IPS-15b (cell line): ENCODE data around the gene PBX3.

Experiments used
- H3K27me3 ChIP-seq: one replicate; pipeline ENCODE4 v1.6.1; 2013; ENCODE audit warnings: low read length; ENCODE audit not compliant: control insufficient read depth, insufficient read depth
- H3K36me3 ChIP-seq: one replicate; pipeline ENCODE4 v1.6.1; 2013; ENCODE audit warnings: low read length; ENCODE audit not compliant: control insufficient read depth, insufficient read depth
- H3K4me1 ChIP-seq: one replicate; pipeline ENCODE4 v1.6.1; 2013; ENCODE audit warnings: mild to moderate bottlenecking, low read length; ENCODE audit not compliant: control insufficient read depth, insufficient read depth
- H3K4me3 ChIP-seq: one replicate; pipeline ENCODE4 v1.5.1; 2013; ENCODE audit warnings: low read depth, low read length
- H3K9ac ChIP-seq: one replicate; pipeline ENCODE4 v1.6.1; 2013; ENCODE audit warnings: low read depth, mild to moderate bottlenecking, low read length
- H3K9me3 ChIP-seq: one replicate; pipeline ENCODE4 v1.6.1; 2013; ENCODE audit warnings: mild to moderate bottlenecking, low read length; ENCODE audit not compliant: control insufficient read depth, insufficient read depth

The PBX3 gene

DNA sequence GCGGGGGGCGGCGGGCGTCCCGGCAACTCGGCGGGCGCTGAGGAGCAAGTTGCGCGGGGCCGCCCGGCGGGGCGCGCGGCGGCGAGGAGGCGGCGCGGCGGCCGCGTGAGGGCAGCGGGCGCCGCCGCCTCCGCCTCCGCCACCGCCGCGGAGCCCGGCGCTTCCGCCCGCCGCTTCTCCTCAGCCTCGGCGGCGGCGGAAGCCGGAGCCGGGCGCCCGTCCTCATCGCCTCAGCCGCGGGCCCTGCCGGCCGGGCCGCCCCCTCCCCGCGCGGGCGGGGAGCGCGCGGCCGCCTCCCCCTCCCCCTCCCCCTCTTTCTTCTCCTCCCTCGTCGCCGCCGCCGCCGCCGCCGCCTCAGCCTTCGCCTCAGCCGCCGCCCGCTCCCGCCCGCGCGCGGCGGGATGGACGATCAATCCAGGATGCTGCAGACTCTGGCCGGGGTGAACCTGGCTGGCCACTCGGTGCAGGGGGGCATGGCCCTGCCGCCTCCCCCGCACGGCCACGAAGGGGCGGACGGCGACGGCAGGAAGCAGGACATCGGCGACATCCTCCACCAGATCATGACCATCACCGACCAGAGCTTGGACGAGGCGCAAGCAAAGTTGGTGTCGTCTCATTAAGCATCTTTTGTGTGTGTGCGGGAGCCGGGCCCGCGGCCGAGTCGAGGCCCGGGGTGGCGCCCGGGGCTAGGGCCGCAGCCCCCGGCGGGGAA lies at the start of gene PBX3:
Gene PBX3 (plus strand): TSS at position 321 of the 712 bp plus-strand sequence.
- peak within 1 kb of the TSS; percentile 65 for H3K9ac ChIP-seq

DNA sequence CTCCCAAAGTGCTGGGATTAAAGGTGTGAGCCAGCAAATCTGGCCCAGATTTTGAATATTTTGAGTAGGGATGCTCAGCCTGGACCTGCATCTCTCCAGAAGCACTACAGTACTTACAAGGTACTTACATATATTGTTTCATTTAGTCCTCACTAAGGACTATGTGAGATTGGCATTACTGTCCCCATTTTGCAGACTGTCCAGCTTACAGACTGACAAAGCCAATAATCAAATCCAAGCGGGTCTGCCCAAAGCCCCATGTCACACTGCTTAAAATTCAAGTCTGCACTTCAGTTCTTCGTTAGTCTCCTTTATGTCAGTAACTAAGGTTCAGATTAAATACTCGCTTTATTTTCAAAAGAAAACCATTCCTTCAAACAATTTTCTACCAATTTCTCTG lies 47.3 kb upstream of the PBX3 start:
- Histone ChIP-seq H3K9ac (no peak overlapping the region), H3K4me1 (peaks cover 14% of the 10 kb centered on the region), H3K36me3 (no peaks in the 10 kb centered on the region), H3K9me3 (no peaks in the 10 kb centered on the region), H3K4me3 (no peak overlapping the region), H3K27me3 (no peaks in the 10 kb centered on the region)

More for the DNA sequence above, at the start of gene PBX3:
- Histone ChIP-seq H3K4me3 (peak within 1 kb of the TSS; percentile 72), H3K36me3 (no peaks in the 10 kb centered on the region), H3K4me1 (peaks cover 19% of the 10 kb centered on the region), H3K9me3 (no peaks in the 10 kb centered on the region), H3K27me3 (peaks cover 4% of the 10 kb centered on the region)

DNA sequence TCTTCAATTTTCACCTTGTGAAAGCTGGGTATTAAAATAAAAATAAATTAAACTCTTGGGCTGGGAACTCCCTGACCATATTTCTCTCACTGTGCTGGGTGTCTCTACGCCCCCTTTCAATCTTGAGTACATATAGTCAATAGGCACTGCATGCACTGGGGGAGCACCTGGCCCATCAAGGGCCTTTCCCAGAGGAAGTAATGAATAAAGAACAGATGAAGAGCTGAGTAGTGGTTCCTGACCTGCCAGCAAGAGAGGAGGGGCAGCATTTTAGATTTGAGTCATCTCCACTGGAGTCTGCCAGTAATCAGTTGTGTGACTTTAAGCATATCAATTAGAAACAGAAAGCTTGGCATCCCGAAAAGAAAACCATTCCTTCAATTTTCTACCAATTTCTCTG lies 46.4 kb upstream of the PBX3 start:
- H3K9ac ChIP-seq: no peak overlapping the region
- H3K4me1 ChIP-seq: peaks cover 13% of the 10 kb centered on the region
- H3K9me3 ChIP-seq: no peaks in the 10 kb centered on the region
- no peaks in the 10 kb centered on the region for H3K36me3 ChIP-seq
- H3K27me3 ChIP-seq: no peaks in the 10 kb centered on the region
- no peak overlapping the region for H3K4me3 ChIP-seq

DNA sequence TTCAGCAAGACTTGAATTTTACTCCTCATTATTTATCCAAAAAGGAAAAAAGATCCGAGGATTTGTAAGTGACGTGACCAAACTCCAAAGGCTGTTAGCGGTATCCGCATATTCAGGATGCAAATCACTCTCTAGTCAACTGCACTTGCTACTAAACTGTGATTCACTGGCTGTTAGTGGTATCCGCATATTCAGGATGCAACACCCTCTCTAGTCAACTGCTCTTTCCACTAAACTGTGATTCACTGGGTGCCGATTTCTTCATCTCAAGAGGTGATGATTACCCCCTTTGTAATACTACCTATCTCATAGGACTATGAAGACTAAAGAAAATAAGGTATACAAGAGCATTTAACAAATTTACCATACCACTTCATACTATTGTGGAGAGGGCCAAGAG lies 45.8 kb upstream of the PBX3 start:
- Histone ChIP-seq H3K4me1 (peaks cover 16% of the 10 kb centered on the region), H3K9me3 (no peaks in the 10 kb centered on the region), H3K36me3 (no peaks in the 10 kb centered on the region), H3K4me3 (no peak overlapping the region), H3K27me3 (no peaks in the 10 kb centered on the region), H3K9ac (no peak overlapping the region)

GRCh38 chr9:125703662-125704061 lies 43.5 kb upstream of the PBX3 start:
- Histone ChIP-seq H3K4me3 (no peak overlapping the region), H3K27me3 (no peaks in the 10 kb centered on the region), H3K4me1 (peaks cover 20% of the 10 kb centered on the region), H3K9ac (no peak overlapping the region), H3K36me3 (no peaks in the 10 kb centered on the region), H3K9me3 (no peaks in the 10 kb centered on the region)

DNA sequence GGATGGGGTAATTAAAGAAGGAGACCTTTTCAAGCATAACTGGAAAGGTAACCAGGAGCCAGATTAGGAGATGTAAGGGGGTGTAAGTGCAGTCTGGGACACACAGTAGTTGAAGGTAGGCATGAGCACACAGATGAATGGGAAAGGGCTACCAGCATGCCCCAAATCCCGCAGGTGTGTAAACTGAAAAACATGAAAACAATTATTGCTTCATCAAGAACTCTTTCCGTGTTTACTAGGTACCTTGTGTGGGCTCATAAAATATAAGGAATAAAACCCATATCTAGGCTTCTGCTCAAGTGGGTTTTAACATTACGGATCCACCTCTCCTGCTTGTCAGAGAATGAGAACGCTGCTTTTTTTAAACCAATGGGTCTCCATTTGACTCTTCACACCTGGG lies 41.3 kb upstream of the PBX3 start:
- no peaks in the 10 kb centered on the region for H3K9me3 ChIP-seq
- H3K4me1 ChIP-seq: peaks cover 20% of the 10 kb centered on the region
- H3K4me3 ChIP-seq: peak overlapping the region; percentile 88
- peak overlapping the region; percentile 81 for H3K9ac ChIP-seq
- H3K27me3 ChIP-seq: no peaks in the 10 kb centered on the region
- no peaks in the 10 kb centered on the region for H3K36me3 ChIP-seq

GRCh38 chr9:125706651-125707471 lies 40.3 kb upstream of the PBX3 start, which contains the start of gene MAPKAP1:
Gene MAPKAP1, minus strand, starts transcription at chr9:125707208. Its CDS starts 34,634 bp downstream, at chr9:125672574.
- H3K4me3 ChIP-seq: peak within 1 kb of the TSS; percentile 88
- peaks cover 14% of the 10 kb centered on the region for H3K4me1 ChIP-seq
- no peaks in the 10 kb centered on the region for H3K27me3 ChIP-seq
- H3K9me3 ChIP-seq: no peaks in the 10 kb centered on the region
- peak within 1 kb of the TSS; percentile 81 for H3K9ac ChIP-seq
- H3K36me3 ChIP-seq: no peaks in the 10 kb centered on the region

DNA sequence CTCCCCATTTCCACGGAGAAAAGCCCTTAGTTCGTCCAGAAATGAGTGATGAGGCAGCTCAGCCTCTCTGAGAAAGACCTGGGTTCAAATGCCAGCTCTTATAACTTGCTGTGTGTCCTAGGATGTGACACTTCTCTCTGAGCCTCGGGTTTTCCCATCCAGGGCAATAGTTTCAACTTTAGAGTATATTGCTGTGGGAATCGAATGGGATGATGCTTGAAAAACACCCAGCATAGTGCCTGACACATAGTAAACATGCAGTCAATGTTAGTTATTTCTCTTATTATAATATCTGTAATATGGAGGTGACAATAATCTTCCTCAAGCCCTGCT lies 39.7 kb upstream of the PBX3 start:
- Histone ChIP-seq H3K9me3 (no peaks in the 10 kb centered on the region), H3K9ac (peak overlapping the region; percentile 37), H3K36me3 (no peaks in the 10 kb centered on the region), H3K27me3 (no peaks in the 10 kb centered on the region), H3K4me3 (peak overlapping the region; percentile 45), H3K4me1 (peaks cover 13% of the 10 kb centered on the region)

DNA sequence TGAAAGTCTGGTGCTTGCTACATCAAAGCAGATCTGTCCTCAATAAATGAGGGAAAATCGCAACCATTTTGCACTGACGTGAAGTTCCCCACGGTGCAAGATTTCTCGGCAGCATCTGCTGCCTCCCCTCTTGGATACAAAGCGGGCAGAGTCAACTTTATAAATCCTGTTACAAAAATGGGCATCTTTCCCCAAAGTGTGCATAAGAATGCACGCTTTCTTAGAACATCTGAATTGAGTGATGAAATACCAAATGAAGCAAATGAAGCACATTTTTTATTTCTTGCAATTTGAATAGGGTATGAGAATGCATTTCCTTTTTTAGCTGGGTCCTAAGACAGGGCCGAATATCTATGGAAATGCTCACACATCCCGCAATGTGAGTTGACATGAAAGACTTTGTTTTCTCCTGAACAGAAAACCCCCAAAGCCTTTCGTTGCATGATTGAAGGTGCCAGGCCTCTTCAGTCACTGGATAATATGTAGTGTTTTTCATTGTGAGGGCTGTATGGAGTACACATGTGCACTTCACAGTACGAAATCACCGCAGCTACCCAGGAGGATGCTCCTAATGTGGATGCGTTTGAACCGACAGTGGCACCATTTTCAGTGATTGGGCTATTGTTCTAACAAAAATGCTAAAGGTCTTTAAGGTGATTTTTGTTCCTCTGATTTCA lies 20.6 kb upstream of the PBX3 start:
- H3K27me3 ChIP-seq: no peaks in the 10 kb centered on the region
- no peaks in the 10 kb centered on the region for H3K9me3 ChIP-seq
- no peaks in the 10 kb centered on the region for H3K36me3 ChIP-seq
- H3K4me3 ChIP-seq: no peak overlapping the region
- H3K9ac ChIP-seq: no peak overlapping the region
- H3K4me1 ChIP-seq: no peaks in the 10 kb centered on the region

DNA sequence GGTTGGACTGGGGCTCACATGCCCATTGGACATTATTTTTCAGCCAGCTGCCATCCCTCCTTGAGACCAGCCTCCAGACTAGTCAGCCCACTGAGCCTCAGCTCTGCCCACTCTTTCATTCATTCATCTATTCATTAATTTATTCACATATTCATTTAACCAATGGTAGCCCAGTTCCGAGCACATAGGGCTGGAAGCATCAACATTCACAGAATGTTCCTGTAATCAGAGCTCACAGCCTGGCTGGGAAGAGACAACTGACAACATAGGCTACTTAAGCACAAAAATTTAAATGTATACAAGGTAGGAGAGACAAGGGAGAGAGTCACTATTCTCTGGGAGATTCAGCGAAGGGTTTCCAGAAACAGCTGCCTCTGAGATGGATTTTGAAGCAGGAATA lies 17.0 kb upstream of the PBX3 start:
- no peaks in the 10 kb centered on the region for H3K9me3 ChIP-seq
- H3K4me3 ChIP-seq: no peak overlapping the region
- H3K36me3 ChIP-seq: no peaks in the 10 kb centered on the region
- no peaks in the 10 kb centered on the region for H3K27me3 ChIP-seq
- peaks cover 7% of the 10 kb centered on the region for H3K4me1 ChIP-seq
- no peak overlapping the region for H3K9ac ChIP-seq

- Histone ChIP-seq H3K36me3 (no peaks in the 10 kb centered on the region), H3K27me3 (no peaks in the 10 kb centered on the region), H3K9ac (no peak overlapping the region), H3K9me3 (no peaks in the 10 kb centered on the region), H3K4me3 (no peak overlapping the region), H3K4me1 (peaks cover 7% of the 10 kb centered on the region)
Measured at GRCh38 chr9:125732562-125732961, 14.6 kb upstream of the PBX3 start.
